LNCAP (cell line): ENCODE measurements around the gene RPH3AL.

Source experiments
- TF ChIP-seq, protein P1 (sequence below): fragments of 450-650 bp; IDR thresholded peaks from 2 replicates; pipeline ENCODE4 v1.5.1; 2017; ENCODE audit warnings: mild to moderate bottlenecking

Gene RPH3AL

DNA sequence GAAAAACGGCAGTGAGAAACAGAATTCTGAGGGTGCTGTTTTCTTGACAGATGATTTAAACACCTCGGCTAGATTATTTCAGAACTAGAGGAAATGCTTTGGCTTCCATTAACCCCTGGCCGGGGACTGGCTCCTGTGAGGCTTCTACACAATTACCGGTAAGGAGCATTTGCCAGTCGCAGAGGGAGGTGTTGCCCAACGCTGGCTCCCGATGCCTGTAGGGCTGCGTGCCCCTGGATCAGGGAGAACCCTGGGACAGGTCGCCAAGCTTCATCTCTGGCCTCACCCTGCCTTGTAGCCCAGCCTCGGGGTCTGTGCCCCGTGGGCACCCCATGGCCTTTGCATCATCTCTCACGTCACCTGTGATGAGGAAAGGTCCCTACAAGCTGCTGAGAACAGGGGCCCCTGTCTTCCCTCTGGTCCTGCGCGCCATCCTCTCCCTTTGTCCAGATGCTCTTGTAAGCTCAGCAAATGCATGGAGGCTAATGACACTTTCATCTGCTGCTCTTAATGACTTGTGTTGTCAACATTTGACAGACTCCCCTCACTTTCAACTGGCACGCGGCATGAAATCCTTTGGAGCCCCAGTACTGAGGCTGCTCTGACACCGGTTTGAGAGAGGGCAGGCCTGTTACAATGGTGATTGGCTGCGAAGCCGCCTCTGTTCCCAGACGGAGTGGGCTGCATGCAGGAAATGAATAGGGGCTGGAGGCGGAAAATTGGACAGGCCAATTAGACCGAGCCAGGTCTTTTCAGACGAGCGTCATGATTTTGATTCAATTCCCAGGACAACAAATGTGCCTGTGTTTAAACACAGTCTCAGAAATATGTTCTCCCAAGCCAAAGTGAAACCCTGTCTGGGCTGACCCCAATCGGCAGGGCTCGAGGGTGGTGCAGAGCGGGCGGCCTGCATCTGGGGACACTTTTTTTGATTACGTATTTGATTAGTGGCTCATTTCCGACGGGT, 85.6 kb downstream of the RPH3AL start:
- TF ChIP-seq, protein P1, sequence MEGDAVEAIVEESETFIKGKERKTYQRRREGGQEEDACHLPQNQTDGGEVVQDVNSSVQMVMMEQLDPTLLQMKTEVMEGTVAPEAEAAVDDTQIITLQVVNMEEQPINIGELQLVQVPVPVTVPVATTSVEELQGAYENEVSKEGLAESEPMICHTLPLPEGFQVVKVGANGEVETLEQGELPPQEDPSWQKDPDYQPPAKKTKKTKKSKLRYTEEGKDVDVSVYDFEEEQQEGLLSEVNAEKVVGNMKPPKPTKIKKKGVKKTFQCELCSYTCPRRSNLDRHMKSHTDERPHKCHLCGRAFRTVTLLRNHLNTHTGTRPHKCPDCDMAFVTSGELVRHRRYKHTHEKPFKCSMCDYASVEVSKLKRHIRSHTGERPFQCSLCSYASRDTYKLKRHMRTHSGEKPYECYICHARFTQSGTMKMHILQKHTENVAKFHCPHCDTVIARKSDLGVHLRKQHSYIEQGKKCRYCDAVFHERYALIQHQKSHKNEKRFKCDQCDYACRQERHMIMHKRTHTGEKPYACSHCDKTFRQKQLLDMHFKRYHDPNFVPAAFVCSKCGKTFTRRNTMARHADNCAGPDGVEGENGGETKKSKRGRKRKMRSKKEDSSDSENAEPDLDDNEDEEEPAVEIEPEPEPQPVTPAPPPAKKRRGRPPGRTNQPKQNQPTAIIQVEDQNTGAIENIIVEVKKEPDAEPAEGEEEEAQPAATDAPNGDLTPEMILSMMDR: no peak

DNA sequence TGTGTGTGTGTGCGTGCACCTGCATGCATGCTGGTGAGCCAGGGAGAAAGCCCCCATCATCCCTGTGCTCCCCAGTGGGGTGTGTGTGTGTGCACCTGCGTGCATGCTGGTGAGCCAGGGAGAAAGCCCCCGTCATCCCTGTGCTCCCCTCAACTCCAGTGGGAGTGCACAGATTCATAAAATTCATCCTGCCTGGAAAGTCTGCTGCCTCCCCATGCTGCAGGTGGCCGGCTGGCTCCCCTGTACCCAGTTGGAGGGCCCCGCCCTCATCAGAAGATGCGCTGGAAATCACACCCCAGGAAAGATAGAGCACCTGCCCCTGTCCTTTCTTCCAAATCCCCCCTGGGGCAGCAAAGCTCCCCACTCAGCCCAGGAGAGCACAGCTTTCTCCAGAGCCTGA, 86.4 kb downstream of the RPH3AL start:
- TF ChIP-seq, protein P1: no peak

DNA sequence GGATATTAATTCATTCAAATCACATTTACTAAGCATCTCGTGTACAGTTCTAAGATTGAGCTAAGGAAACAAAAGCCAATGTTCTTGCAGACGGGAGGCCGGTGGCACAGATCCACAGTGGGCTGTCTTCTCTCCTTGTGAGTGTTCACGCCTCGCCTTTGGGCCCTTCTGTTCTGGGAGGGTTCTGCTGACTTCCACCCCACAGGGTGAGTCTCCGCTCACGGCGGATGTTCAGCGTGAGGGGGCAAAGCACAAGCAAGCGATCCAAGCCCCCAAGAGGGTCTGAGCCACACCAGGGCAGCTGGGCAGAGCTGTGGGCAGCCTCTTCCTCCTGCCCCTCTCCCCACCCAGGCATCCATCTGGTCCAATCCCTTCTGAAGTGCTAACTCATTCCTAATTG, 86.9 kb downstream of the RPH3AL start:
- TF ChIP-seq, protein P1: no peak

DNA sequence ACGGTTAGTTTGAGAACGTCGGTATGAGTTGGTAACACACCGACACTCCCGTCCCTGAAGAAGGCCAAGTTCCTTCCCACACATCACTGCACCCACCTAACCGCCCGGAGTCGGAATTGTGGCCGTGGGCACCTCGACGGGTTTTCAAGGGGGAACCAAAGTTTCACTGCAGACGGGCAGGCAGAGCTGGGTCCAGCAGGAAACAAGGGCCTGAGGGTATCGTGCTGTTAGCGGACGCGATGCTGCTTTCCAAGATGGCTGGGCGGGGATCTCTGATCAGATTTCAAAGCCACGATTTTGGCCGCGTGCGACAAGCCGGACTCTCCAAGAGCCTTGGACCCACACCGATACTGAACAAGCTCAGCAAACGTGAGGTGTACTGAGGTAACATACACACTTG, 88.8 kb downstream of the RPH3AL start:
- TF ChIP-seq, protein P1: no peak

DNA sequence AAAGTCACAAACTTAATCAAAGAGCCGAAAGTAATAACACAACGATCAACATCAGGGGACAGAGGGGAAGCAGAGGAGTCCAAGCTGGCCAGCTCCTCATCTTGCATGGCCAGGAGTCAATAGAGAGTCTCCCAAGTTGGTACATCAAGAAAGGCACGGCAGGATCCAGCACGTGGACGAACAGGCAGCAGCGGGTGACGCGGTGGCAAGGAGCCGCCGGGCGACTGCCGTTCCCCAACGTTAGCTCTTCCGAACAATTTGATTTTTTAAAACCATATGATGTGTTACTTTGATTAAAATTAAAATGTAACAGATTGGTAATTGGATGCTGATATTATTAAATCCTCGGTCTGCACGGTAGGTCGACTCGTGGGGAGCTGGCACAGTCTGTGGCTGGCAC, 89.3 kb downstream of the RPH3AL start:
- TF ChIP-seq, protein P1: no peak

DNA sequence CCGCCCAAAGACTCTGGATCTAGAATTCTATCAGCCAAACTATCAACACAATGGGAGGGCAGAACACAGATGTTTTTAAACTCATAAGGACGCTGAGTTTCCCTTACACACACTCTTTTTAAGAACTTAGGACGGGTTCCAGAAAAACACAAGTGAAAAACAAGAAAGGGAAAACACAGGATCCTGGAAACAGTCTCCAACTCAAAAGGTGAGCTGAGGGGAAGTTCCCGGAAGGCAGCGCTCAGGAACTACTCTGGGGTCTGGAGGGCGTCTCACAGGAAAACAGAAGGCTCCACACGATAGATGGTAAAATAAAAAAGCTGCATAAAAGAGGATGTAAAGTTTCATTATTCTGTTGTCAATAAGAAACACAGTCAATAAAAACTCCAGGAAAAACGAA, 91.0 kb downstream of the RPH3AL start:
- TF ChIP-seq, protein P1: no peak

DNA sequence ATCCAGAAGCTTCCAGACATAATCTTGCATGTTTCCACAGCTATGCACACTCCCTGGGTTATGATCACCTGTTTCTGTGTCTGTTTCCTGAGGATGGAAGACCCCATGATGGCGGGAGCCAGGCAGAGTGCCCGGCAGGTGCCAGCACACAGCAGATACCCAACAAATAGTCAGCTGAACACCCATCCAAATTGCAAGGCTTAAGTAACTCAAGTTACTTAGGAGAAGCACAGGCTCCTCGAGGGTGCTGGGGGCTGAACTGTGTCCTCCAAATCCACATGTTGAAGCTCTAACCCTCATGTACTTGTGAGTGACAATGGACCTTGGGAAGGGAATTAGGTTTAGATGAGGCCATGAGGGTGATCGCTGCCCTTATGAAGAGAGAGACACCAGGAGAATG, 91.7 kb downstream of the RPH3AL start:
- TF ChIP-seq, protein P1: no peak
